ENCODE results near the gene EMC6. TPM values are rescaled to one million over a fixed set of nuclear protein-coding genes. Genes with fewer than 3 reads are reported as not detected.
A peak's percentile ranks its signal among the peaks of the same experiment; 100 is the strongest.

The EMC6 gene
- total RNA-seq, 1 donor from 2014 or later = 15.3 TPM

DNA sequence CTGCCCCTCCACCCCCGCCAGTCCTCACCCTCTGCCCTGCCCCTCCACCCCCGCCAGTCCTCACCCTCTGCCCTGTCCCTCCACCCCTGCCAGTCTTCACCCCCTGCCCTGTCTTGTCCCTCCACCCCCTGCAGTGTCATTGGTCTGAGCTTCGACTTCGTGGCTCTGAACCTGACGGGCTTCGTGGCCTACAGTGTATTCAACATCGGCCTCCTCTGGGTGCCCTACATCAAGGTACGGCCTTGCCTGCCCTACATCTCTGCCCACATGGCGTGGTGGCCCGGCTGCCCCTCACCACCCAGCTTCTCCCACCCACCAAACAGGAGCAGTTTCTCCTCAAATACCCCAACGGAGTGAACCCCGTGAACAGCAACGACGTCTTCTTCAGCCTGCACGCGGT, 12.3 kb upstream of the EMC6 start:
- no peak for DNase-seq (ENCODE audit: low read depth)

DNA sequence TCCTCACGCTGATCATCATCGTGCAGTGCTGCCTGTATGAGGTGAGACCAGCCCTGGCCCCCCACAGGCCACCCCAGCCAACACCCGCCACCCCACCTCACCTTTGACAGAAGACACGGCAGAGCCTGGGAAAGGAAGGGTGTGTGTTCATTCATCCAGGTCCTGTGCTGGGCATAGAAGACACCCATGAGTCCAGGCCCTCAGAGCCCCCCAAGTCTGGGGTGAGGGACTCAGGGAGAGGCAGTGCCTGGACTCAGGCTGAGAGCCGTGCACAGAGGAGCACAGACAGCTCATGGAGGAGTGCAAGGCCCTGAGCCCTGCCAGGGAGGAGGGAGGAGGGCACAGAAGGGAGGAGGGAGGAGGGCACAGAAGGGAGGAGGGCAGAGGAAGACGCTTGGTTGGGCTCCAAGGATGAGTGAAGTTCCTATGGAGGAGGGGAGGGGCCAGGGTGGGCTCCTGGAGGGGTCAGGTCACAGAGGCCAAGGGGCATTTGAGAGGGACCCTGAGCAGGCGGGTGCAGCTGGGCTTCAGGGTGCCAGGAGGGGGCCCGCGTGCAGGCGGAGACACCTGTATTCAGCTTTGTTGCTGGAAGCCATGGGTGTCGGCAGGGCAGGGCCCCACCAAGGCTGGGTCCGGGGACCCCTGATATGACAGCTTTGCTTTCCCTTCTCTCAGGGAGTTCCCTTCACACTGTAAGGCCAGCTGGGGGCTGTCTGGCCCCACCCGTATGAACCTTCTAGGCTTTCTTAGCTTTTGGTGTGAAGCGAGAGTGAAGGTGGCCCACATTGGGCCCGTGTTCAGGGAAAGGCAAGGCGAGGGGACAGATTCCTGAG, 11.6 kb upstream of the EMC6 start:
- DNase-seq (ENCODE audit: low read depth) = no peak

DNA sequence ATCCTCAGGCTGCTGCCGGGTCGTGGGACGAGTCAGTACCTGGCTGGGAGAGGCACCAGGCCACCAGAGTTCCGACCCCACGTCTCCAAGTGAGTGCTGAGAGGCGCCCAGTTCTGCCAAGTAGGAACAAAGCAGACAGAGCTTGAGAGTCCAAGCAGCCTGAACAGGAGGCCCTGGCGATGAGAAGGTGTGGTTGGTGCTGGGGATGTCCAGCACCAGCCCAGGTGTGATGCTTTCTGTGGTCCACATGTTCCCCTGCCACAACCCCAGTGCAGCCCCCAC, 11.1 kb upstream of the EMC6 start:
- DNase-seq (ENCODE audit: low read depth) = no peak

DNA sequence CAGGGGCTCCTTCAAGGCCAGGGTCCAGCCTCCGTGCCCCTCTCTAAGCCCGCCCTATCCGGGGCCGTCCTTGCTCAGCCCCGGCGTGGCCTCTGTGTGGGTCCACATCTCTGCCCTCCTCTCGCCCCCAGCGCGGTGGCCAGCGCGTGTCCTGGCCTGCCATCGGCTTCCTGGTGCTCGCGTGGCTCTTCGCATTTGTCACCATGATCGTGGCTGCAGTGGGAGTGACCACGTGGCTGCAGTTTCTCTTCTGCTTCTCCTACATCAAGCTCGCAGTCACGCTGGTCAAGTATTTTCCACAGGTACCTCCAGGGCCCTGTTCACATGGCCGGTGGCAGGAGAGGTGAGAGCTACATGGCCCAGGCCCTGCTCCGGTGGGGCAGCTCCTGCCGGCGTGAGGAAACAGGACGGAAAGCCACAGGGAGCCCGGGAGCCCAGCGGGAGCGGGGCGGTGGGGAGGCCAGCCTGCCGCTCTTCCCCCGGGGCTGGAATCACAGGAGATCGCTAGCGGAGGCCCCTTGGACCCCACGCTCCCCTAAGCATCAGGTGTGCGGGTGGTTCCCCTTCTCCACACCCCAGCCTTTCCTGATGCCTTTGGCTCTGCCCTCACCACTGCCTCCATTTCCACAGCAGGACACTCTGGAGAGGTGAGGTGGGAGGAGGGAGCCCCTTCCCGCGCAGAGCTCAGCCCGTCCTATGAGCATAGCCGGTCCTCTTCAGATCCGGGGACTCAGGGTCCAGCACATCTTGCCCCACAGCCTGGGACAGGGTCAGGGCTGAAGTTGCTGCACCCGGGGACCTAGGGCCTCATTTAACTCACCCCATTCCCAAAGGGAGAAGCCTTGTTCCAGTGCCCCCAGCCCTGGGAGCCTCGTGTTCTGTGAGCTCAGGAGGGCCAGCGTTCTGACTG, 10.5 kb upstream of the EMC6 start:
- no peak for DNase-seq (ENCODE audit: low read depth)

DNA sequence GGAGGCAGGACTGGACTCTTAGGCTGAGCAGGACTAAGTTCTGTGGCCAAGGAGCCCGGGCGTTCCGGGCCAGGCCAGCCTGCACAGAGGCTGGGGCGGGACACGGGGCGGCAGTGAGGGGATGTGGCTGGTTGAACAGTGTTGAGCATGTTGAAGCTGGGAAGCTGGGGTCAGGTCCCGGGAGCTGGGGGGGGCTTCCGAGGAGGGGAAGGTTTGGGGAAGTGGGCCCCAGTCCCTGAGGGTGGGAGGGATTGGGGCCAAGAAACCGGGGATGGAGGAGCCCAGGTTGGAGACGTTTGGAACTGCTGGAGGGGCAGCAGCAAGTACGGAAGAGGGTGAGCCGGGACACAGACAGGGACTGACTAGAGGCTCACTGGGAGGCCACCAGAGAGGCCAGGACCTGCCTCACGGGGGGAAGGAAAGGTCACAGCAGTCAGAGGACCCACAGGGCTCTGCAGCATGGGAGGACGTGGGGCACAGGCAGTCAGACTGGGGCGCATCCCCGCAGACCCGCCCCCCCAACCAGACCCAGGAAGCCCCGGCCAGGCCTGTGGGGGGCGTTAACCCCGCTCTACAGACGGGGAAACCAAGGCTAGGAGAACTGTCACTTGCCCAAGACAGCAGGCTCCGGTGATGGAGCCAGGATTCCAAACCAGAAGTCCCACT, 9.7 kb upstream of the EMC6 start:
- no peak for DNase-seq (ENCODE audit: low read depth)

DNA sequence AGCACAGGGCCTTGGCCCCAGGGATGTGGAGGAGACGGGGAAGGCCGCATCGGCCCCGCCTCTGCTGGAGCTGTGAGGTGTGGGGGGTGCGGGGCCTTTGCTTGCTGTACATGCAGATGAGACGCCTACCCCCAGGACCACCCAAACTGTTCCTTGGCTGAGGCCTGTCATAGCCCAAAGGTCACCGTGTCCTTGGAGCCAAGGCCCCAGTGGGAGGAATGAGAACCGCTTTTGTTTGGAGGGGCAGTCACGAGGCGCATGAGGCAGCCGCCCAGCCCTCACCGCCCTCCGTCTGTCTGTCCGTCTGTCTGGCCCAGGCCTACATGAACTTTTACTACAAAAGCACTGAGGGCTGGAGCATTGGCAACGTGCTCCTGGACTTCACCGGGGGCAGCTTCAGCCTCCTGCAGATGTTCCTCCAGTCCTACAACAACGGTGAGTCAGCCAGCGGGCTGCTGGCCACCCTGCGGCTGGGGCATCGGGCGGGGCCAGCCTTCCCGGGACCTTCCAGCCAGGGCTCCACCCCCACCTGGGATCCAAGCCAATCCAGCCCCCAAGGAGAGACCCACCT, 9.0 kb upstream of the EMC6 start:
- peak; percentile 56 for DNase-seq (ENCODE audit: low read depth)

DNA sequence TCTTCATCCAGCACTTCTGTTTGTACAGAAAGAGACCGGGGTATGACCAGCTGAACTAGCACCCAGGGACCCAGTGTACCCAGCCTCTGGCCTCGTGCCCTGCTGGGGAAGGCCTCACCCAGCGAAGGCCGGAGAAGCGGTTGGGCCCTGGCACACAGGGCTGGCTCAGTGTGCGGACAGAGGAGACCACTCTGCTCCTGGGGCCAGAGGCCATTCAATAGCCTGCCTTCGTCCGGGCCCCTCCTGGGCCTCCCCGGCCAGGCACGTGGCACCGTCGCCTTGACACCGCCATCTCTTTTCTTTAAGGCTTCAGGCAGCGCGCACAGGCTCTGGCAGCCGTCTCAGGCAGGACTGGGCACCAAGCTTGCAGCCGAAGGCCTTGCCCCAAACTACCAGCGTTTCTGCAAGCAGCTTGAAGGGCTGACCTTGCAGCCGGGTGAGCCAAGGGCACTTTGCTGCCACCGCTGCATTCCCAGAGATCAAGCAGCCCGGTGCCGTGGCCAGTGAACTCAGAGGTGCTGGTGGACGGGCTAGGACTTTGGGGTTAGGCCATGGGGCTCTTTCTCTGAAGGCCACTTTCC, 8.2 kb upstream of the EMC6 start:
- no peak for DNase-seq (ENCODE audit: low read depth)

DNA sequence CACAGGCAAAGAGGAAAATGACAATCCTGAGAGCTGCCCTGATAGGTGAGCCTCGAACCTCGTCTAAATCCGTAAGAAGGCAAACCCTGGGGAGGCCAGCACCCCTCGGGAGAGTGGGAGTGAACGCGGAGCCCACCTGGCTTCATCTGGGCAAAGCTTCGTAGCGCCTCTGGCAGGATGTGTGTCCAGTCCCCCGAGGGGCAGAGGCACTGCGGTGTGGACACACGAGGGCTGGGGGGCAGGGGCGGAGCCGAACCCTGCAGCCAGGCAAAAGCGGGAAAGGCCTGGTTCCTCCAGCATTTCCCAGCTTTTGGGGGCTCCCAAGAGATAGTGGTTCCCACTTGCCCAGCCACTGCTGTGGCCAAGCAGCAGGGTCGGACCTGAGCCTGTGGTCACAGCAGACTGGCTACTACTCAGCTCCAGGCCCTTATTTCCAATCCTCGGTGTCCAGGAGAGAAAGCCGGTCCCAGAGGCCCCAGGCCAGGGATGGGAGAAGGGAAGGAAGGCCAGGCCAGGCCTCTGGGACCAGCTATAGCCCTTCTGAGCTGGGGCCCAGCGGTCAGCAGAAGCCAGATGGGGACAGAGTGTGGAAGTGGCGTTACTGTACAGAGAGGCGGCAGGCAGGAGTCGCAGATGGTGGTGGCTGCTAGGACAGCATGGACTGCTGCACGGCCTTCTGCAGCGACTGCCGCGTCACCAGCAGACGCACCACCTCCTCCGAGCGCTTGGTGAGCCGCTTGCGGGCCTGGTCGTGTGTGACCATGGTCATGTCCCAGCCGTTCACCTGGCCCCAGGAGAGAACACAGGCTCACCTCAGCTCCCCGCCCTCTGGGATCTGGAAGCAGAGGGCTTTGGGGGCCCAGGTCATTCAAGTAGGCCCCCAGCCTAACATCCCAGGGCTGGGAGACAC, 5.3 kb upstream of the EMC6 start:
- DNase-seq (ENCODE audit: low read depth) = no peak

DNA sequence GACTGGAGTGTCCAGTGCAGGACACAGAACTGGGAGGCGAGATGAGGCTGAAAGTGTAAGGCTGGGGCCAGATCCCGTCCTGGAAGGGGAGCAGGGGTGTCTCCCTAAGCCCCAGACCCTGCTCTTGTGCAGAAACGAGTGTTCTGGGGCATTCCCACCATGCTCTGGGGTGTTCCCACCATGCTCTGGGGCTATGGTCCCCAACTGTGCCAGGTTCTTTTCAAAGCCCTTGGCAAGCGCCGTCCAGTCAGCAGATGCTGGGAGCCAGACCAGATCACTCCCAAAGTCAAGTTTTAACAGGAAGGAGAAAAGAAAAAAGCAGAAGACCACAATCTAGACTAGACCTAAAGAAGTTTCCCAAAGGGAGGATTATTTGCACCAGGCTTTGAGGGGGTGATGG, 2.8 kb upstream of the EMC6 start:
- no peak for DNase-seq (ENCODE audit: low read depth)

DNA sequence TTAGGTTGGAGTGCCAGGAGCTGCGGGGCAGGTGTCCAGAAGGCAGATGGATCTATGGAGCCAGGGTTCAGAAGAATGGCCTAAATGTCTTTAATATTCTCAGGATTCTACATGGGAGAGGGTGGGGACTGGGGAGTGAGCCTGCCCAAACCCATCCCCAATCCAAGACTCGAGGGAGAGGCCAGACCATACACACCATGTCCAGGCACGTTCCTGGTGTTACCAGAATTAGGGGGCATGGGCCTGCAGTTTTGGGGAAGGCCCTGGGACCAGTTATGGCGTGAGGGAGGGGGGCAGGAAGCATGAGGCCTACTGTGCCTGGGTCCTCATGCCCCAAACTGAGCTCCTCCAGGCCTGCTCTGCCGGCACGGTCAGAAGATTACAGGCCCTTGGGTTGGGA, 2.1 kb upstream of the EMC6 start:
- no peak for DNase-seq (ENCODE audit: low read depth)

DNA sequence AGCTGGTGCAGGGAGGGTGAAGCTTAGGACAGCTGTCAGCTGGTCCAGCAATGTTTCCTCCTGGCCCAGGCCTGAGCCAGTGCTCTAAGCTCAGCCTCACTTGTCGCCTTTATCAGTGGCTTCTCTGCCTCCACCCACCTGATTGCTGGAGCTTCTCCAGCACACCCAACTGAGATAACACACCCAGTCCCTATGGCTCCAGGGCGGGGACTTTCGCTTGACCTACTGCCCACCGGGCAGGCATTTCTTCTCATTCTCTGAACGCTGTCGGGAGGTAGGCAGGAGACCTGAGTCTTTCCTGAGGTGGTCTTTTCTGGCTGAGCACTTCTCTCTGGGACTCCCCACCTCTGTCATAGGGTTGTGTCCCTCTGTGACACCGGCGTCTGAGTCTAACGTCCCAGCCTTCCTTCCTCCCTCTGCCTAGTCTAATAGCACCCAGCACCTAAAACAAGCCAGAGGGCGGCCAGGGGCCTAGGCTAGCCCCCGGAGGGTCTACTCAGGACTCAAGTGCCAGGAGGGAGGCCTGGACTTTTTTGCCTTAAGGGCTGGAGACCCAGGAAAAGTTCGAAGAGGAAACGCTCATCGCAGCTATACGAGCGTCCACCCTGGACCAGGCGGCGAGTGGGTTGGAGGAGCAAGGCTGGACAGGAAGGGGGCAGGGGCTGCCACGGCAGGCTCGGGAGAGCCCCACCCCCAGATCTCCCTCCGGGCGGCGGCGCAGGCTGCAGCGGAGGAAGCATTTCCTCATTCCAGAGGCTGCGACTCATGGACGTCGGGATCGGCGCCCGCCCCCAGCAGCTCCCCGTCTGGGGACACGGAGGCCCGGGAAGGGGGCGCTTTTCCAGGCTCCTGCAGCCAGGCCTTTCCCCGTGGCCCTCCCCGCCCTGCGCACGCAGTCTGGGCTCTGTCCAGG, 990 bp upstream of the EMC6 start:
- peak; percentile 74 for DNase-seq (ENCODE audit: low read depth)

DNA sequence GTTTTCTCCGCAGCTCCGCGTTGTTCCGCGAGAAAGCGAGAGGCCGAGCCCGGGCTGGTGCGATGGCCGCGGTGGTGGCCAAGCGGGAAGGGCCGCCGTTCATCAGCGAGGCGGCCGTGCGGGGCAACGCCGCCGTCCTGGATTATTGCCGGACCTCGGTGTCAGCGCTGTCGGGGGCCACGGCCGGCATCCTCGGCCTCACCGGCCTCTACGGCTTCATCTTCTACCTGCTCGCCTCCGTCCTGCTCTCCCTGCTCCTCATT, 404 bp downstream of the EMC6 start:
- DNase-seq (ENCODE audit: low read depth) = no peak

DNA sequence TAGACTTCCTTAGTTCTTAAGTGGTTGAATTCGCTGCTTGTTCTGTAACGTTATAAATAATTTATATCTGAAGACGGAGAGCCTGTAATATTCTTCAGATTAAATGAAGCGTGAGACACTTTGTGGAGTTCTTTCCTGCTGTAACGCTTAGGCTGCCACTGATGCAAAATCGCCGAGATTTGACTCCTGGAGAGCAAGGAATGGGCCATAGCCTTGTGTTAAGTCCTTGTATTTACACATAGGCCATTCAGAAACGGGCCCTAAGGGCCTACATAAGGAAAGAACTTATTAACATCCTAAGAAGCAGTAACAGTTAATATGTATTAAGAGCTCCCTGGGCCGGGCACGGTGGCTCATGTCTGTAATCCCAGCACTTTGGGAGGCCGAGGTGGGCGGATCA, 936 bp downstream of the EMC6 start:
- DNase-seq (ENCODE audit: low read depth) = peak; percentile 61

DNA sequence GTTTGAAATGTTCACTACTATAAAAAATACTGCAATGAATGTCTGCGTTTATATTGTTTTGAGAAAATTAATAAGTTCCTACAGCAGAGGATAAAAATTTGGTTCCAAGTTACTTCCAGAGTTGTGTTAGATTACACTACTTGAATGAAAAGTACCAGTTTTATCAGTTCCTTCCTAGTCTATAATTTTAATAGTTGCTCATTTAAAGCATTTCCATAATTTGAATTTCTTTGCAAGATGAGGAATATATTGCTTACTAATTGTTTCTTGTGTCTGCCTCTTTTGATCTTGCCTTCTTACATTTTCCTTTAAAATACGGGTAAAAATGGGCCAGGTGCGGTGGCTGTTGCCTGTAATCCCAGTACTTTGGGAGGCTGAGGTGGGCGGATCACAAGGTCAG, 4.0 kb downstream of the EMC6 start:
- no peak for DNase-seq (ENCODE audit: low read depth)

DNA sequence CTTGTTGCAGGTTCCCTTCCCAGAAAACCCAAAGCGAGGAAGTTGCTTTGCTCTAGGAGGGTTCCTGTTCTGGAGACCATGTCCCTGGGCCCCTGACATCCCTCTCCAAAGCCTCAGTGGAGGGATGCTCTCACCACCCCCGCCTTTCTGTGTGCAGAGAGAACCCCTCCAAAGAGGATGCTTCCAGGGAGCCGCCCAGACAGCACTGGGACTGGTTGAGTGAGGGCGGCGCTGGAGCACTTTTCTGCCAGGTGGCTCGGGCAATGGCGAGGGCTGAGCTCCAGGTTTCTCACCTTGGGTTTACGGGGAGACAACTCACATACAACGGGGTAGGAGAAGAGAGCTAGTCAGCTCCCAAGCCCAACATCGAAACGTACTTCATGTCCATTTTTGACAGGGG, 7.3 kb downstream of the EMC6 start:
- no peak for DNase-seq (ENCODE audit: low read depth)

DNA sequence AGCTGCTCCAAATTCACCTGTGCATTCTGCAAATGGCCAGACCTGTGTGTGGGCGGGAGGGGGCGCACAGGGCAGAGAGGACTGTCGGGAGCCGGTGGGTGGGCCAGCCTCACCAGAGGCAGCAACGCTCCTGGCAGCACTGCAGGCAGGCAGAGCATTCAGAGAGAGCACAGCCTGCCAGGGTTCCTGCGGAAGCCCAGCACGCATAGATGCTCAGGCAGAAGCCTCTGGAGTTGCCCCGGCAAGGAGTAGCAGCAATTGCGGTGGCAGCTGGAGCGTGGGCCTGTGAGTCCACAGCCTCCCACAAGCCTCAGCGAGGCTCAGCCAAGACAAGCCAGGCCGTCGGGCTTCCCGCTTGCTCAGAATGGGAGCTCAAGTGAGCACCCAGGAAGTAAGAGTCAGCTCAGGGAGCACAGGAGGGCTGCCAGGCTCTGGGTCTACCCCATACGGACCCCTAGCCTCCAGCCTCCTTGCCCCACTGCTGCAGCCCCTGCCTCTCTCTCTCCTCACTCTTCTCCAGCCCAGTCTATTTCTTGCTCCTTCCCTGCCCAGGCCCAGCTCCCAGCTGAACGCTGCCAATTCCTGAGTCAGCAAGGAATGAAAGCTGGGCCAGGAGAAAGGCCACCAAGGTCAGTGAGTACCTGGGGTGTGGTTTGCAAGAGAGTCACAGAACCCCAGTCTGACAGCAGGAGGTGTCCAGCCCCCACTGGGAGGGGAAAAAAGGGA, 9.6 kb downstream of the EMC6 start:
- peak; percentile 33 for DNase-seq (ENCODE audit: low read depth)

DNA sequence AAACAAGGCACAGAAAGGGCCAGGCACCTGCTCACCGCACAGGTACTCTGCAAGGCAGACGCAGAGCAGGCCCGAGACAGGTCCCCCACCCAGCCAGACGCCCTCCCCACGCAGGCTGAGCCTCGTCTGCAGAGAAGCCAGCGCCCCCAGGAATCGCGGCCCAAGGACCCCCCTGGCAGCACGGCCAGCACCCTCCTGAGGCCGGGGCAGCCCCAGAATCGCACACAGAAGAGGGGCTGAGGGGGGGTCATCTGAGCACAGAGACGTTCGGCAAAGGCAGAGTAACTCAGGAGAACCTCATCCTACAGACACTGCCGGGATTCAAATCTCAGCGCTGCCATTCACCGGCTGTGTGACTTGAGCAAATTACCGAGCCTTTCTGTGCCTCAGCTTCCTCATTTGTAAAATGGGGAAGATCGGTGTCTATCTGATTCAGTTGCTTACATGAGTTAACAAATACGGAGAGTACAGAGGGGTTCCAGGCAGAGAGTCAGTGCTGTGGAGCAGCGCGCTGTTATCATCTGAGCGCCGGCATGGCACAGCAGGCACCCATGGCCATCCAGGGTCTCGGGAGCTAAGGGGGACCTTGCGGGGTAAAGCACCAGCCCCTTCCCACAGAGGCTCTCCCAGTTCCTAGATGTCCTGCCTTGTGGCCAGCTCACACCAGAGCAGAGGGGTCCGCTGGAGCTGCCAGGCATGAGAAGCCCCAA, 10.4 kb downstream of the EMC6 start:
- DNase-seq (ENCODE audit: low read depth) = no peak

DNA sequence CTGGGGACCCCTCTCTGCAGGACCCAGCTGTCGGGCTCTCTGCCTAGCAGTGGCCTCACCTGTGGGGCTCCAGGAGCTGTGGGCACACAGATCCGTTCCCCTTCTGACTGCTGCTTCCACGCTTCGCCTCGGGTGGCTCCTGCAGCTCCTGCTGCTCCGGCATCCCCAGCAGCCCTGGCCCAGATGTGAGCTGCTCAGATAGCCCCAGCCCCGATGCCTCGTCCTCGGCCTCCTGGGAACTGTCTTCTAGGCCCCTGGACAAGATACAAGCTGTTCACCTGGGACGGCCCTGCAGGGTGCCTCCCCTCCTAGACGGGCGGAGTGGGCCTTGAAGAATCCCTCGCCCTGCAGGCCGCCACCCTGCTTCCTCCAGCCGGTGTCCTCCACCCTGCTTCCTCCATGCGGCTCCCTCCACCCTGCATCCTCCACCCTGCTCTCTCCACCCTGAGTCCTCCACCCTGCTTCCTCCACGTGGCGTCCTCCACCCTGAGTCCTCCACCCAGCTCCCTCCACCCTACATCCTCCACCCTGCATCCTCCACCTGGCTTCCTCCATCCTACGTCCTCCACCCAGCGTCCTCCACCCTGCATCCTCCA, 11.0 kb downstream of the EMC6 start:
- no peak for DNase-seq (ENCODE audit: low read depth)

Data from renal cortical epithelial cell (primary cell).